ENCODE results near the gene CREB5.

- TF ChIP-seq POLR2AphosphoS5 (IDR thresholded peaks at IDR 0.05; ENCODE audit: low read depth, low read length) (no peak), REST (IDR thresholded peaks at IDR 0.05; ENCODE audit: insufficient read depth in 1 of 2, low read depth in 2 of 2, low read length in 2 of 2) (no peak), SIN3A (IDR thresholded peaks at IDR 0.05; ENCODE audit: borderline replicate concordance, insufficient read depth, low read length) (no peak), TAF1 (IDR thresholded peaks at IDR 0.05; ENCODE audit: borderline replicate concordance, insufficient read depth, low read length) (no peak), FOXP2 (optimal IDR thresholded peaks at IDR 0.05; ENCODE audit: borderline replicate concordance, extremely low read depth, extremely low read length, insufficient read depth) (no peak)
These were observed 206.9 kb downstream of the CREB5 start for GRCh38 chr7:28619256-28619655.
